HK-2 (cell line): Measurements from ENCODE around the gene TTC4.

ENCODE experiments used
- DNase-seq: peaks from one replicate; pipeline ENCODE4 v3.0.0-alpha.2; 2018; ENCODE audit not compliant: unreplicated experiment

Gene TTC4, protein sequence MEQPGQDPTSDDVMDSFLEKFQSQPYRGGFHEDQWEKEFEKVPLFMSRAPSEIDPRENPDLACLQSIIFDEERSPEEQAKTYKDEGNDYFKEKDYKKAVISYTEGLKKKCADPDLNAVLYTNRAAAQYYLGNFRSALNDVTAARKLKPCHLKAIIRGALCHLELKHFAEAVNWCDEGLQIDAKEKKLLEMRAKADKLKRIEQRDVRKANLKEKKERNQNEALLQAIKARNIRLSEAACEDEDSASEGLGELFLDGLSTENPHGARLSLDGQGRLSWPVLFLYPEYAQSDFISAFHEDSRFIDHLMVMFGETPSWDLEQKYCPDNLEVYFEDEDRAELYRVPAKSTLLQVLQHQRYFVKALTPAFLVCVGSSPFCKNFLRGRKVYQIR

DNA sequence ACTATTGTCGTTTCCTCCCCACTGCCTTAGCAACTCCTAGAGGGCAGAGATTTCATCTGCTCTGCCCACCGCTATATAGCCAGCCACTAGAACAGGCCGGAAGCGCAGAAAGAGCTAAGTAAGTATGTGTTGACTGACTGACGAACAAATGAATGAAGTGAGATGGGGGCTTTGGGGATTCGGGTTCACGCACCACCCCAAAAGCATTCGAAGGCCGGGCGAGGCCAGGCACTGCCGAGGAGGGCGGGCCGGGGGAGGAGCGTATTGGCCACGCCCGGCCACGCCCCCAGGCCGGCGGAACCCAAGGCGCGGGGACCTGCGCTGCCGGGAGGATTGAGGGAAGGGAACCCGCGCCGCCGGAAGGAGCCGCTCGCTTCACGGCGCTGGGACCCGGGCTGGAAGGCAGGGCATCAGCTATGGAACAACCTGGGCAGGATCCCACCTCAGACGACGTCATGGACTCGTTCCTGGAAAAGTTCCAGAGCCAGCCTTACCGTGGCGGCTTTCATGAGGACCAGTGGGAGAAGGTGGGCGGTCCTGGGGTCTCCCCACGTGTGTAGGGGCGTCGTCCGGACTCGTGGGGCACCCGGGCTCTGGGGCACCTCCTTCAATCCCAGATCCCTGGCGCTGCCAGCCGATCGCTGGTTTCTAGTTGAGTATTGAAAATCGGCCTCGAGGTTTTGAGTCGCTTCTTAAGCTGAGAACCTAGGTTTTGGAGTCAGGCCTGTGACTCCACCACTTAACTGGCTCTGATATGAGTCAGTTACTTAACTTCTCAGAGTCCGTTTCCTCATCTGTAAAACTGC lies at the start of gene TTC4:
Gene TTC4 (plus strand): TSS at position 369 of the 806 bp plus-strand sequence. CDS start 48 bp downstream, at position 417.
- peak; percentile 83 for DNase-seq

DNA sequence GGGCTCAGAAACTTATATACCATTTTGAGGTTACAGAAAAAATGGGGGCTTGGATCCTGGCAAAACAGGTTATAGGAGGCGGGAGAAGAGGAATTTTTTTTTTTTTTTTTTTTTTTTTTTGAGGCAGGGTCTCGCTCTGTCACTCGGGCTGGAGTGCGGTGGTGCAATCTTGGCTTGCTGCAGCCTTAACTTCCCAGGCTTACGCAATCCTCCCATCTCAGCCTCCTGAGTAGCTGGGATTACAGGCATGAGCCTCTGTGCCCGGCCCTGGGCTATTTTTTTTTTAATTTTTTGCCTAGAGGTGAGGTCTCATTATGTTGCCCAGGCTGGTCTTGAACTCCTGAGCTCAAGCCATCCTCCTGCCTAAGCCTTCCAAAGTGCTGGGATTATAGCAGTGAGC lies 49.3 kb upstream of the TTC4 start:
- DNase-seq: no peak

DNA sequence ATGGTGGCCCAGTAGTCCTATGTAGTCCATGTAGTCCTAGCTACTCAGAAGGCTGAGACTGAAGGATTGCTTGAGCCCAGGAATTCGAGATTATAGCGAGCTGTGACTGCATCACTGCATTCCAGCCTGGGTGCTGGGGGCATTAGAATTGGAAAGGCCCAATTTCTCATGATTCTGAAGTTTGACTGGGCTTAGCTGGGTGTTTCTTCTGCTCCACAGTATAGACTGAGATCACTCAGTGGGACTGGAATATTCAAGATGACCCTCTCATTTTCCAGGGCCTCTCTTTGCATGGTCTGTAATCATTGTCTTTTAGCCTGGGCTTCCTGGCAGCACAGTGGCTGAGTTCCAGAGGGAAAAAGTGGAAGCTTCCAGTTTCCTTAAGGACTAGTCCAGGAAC lies 47.9 kb upstream of the TTC4 start:
- no peak for DNase-seq

DNA sequence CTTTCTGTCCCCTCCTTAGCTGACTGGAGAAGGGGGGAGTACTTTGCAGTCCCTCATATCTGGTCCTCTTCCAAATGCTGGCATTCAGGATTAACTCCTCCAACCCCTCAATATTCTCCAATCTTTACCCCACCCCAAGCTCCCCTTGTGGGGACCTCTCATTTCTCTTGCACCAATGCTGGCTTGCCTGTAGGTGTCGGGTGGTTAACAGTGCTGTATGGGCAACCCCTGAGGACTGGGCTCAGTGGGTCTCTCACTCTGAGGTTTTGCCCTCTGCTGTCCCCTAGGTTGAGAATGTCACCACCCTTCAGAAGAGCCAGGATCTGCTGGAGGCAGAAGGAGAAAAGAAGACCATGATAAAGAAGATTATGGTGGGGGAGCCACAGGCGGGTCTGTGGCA lies 47.1 kb upstream of the TTC4 start:
- no peak for DNase-seq

DNA sequence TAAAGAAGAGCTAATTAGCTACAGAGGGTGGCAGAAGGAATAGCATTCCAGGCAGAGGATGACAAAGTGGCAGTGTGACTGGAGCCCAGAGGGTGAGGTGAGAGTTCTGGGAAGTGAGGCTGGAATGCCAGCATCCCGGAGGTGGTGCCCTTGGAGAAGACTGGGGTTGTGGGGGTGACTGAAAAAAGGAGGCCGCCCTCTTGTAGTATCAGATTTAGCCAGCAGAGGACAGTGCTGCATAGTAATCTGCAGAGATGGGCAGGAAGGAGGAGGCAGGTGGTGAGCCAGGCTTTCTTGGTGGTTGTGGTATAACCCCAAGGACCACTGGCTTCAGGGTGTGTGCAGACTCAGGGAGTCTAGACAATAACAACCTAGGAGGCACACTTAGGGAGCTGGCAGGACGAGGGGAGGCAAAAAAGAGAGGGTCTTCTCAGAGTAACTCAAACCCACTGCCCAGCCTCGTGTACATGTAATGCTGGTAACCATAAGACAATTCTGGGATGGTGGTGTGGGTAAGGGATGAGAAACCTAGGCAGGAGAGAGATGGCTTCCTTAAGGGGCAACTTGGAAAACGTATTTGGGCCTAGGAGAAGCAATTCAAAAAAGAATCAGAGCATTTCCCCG lies 43.6 kb upstream of the TTC4 start:
- peak; percentile 63 for DNase-seq

DNA sequence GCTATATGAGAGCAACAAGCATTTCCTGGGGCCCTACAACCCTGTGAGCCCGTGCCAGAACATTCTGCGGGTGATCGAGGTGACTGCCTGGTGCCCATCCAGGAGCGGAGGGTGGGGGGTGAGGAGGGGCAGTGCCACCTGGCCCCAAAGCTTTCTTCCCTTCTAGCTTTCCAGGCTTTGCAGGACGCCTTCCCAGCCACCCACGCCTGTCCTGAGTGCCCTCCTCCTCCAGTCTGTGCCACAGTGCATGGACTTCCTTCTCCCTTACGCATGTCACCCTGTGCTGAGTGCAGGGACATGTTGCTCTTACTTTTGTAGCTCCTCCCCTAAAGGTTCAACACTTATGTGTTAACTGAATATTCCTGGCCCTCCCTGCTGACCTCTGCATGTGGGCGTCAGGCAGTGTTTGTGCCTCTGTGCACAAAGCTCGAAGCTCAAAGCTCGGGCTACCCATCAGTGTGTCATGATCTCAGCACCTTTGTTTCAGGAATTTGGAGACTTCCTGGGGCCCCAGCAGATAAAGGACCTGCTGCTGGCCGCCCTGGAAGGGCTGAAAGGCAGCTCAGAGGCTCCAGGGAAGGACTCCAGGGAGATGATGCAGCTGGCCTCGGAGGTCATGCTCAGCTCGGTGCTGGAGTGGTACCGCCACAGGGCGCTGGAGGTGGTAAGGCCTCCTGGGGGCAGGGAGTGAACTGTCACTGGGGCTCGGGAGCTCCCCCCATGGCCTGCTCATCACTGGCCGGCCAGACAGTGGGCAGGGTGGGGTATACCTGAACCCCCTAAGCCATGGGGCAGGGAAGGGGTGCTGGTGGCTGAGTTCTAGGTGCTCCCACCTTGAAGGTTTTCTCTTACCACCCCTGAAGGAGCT lies 36.7 kb upstream of the TTC4 start:
- DNase-seq: no peak

DNA sequence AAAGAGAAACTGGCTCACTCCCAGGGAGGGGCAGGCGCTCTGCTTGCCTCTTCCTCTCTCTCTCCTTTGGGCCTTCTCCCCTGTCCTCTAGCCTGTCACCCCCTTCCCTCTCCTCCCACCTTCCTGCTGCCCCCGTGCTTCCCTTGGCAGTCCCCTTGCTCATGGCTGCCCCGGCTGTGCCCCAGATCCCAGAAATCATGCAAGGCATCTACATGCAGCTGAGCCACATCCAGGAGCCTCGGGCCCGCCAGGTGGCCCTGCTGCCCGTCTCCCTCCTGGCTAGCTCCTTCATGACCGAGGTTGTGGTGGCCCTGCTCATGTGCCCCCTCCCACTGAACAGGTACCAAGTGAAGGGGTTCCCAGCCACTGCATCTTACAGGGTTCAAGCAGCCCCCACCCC lies 36.0 kb upstream of the TTC4 start:
- no peak for DNase-seq

DNA sequence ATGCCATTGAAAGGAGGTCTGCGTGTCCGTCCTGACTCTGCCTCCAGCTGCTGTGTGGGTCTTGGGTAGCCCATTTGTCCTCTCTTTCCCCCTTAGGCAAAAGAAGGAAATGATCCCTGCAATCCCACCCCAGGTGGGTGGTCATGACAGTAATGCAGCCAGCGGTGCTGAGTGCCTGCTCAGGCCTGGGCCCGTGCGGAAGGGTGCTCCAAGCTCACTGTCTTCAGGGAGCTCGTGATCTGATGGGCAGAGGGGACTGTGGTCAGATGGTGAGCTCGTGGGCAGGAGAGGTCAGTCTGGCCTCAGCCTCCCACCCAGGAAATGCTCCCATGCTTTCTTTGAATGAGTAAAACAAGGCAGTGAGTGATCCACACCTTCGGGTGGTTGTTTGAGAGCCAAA lies 35.3 kb upstream of the TTC4 start:
- DNase-seq: no peak

DNA sequence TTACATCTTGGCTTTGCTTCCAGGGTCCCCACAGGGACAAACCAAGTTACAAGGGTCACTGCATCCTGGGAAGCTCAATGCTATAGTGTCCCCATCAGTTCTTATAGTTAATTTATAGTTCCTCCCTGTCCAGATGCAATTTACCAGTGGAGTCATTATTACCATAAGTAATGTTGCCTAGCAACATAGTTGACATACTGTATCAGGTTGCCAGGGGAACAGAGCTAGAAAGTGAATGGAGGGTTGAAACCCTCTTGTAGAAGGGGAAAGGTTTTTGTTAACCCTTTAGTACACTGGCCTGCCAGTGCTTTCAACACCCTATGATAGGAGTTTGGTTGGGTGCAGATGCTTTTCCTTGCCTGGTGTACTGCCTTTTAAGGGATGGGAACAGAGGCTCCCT lies 34.3 kb upstream of the TTC4 start:
- no peak for DNase-seq

DNA sequence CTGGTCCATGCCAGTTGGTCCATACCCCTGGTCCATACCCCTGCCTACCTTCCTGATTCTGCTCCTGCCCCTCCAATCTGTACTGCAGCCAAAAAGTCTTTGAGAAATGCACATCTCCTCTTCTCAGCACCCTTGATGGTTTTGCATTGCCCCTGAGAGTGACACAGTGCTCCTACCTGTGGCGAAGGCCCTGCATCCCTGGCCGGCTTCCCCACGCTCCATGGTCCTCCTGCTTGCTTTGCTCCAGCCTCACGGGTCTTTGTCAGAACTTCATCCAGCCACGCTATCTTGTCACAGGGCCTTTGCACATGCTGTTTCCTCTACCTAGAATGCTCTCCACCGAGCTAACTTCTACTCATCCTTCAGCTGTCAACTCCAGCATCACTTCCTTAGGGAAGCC lies 32.2 kb upstream of the TTC4 start:
- no peak for DNase-seq

DNA sequence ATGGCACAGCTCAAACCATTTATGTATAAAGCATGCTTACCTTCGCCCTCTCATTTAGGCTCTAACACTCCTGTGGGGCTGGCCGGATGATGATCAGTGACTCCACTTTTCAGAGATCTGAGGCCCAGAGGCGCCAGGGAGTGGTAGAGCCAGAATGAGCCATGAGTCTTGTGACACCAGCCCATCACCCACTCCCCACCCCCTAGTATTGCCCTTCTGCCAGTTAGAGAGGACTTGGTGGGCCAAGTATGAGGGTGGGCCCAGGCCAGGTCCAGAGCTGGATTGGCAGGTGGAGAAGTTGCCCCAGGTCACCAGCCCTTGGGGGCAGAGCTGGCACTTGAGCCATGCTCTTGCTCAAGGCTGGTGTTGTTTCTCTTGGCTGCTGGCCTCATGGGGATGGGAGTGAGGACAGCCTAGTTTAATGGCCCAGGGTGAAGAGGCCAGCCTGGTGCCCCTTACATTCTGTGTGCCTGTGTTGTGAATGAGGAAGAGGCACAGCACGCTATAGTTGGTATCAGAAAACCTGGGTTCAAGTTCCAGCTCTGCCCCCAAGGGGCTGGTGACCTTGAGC lies 30.2 kb upstream of the TTC4 start:
- no peak for DNase-seq

DNA sequence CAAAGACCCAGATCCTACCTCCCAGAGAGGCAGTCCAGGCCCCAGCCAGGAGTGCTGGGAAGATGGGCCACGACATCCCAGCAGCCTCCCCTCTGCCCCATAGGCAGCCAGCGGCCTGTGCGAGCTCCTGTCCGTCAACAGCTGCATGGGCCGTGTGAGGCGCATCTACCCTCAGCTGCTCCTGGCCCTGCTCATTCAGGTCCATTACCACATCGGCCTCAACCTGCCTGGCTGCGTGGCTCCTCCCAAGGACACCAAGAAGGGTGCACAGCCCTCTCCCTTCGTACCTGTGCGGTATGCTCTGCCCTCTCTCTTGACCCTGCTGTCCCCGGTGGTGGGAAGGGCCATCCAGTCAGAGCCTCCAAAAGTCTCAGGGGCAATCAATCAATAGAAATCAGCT lies 29.5 kb upstream of the TTC4 start:
- no peak for DNase-seq

DNA sequence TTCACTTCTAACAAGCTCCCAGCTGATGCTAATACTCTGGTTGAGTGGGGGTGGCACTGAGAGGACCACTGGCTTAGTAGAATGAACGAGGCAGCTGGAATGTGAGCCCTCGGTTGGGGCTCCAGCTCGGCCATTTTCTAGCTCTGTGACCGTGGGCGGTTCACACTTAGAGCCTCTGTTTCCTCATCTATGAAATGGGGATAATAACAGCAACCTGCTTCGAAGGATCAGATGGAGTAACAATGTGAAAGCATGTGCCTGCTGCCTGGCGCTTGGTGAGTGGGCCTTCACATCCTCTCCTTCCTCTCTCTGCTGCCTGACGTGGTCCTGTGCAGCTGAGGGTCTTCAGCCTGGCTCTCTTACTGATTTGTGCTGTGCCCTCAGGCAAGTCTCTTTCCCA lies 20.9 kb upstream of the TTC4 start:
- no peak for DNase-seq

DNA sequence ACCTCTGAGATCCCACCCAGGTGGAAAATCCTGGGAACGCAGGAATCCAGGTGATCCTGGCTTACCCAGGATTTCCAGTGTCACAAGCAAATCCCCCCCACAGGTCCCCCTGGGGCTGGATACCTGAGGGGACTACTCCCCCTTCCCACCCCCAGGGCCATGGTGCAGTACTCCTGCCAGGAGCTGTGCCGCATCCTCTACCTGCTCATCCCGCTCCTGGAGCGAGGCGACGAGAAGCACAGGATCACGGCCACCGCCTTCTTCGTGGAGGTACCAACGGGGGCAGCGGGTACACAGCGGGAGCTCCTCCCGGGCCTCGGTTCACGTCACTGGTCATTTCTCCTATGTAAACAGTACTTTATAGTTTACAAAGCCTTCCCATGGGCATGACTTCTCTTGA lies 20.4 kb upstream of the TTC4 start:
- DNase-seq: no peak

DNA sequence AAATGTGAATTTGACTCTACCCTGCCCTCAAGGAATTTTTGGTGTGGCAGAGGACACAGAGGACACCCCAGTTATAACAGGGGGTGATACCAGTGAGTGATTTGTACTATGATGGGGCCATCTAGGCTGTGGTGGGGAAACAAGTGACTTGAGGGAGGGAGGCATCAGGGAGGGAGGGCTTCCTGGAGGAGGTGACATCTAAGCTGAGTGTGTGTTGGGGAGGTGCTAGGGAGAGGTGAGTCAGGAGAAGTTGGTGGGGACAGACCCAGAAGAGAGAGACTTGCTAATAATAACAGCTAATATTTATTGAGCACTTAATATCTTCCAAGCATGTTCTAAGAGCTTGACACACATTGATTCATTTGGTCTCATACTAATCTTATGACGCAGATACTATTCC lies 19.9 kb upstream of the TTC4 start:
- DNase-seq: no peak

DNA sequence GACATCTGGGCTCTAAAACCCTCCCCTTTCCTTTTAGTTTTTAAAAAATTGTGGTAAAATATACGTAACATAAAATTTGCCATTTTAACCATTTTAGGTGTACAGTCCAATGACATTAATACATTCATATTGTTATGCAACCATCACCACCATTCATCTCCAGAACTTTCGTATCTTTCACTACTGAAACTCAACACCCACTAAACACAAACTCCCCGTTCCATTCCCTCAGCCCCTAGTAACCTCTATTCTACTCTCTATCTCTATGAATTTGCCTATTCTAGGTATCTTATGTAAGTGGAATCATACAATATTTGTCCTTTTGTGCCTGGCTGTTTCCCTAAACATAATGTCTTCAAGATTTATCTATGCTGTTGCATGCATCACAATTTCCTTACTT lies 19.4 kb upstream of the TTC4 start:
- no peak for DNase-seq

DNA sequence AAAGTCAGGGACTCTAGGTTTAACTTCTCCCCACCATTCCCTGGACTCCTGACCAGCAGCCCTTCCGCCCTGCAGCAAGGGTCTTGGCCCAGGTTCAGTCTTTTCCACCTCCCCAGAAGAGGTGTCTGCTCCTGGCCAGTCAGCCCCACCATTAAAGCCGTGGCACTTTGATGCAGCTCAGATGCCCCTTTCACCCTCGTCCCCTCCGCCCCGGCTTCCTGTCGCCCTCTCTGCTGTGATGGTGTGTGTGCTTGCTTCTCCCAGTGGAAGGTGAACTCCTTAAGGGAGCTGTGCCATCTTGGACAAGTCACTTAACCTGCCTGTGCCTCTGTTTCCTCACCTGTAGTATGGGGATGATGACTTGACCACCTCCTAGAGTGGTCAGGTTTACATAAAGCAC lies 17.8 kb upstream of the TTC4 start:
- no peak for DNase-seq

DNA sequence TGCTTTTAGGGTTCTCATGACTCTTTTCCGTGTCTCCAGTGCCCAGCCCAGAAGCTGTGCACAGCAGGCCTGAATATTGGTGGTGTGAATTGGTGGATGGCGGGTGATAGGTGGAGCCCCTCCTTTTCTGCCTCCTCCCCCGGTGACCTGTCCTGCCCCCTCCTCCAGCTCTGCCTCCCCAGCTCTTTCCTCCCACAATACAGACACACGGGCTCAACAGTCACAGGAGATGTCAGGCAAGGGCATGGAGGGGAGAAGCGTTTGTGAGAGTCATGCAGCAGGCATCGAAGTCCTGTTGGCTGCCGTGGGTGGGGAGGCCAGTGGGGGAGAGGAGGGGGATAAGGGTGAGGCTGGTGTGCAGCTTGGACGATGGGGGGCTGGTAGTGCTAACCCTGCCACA lies 17.3 kb upstream of the TTC4 start:
- DNase-seq: no peak

DNA sequence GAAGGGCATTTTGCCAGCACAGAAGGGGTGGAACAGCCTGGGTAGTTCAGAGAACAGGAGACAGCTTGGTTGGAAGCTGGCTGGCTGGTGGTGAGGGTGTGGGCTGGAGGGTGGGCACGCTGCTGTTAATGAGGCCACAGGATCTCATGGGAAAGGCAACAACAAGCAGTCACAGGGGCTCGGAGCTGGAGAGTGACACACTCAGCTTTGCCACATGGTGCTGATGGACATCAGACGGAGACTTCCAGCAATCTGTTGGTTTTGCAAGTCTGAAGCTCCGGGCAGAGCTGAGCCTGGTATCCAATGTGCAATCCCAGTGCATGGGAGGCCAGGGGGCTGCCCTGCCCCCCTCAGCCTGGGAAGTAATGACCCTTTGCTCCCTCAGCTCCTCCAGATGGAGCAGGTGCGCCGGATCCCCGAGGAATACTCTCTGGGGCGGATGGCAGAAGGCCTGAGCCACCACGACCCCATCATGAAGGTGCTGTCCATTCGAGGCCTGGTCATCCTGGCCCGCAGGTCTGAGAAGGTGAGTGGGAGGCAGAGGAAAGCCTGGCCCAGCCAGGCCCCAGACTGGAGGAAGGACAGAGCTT lies 15.6 kb upstream of the TTC4 start:
- no peak for DNase-seq

DNA sequence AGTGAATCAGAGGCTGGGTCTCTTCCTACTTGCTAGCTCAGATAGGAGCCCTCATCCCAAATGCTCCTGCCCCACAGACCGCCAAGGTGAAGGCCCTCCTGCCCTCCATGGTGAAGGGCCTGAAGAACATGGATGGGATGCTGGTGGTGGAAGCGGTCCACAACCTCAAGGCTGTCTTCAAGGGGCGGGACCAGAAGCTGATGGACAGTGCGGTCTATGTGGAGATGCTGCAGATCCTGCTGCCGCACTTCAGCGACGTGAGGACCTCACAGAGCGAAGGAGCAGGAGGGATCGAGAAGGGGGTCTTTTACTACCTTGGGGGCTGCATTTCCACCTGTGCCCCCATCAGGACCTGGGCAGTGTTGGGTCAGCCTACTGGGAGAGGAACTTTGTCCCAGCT lies 14.6 kb upstream of the TTC4 start:
- DNase-seq: no peak

DNA sequence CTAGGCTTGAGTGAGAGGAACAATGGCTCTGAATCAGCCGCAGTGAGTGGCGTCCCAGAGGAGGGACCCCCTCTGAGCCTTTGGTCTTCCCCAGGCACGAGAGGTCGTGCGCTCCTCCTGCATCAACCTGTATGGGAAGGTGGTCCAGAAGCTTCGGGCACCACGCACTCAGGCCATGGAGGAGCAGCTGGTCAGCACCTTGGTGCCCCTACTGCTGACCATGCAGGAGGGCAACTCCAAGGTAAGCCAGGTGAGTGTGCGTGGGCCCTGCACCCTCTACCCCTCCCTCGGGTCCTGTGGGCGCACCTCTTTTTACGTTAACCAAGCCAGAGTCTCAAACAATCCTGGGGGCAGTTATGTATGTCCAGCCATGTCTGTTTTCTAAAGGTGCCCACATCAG lies 13.7 kb upstream of the TTC4 start:
- no peak for DNase-seq
